Skin epidermis (tissue), 12 donors: ENCODE results near the gene B3GALT4.

ENCODE experiments used
- H3K27ac ChIP-seq, 21 experiments: fragments of 200-600 bp; sonication (generic) in 11 of 21; one replicate each; pipeline ENCODE4 v1.5.0; 2020; ENCODE audit warnings: mild to moderate bottlenecking in 3 of 21, inconsistent platforms in 2 of 21, moderate library complexity in 2 of 21
- H3K4me3 ChIP-seq, 7 experiments: fragments of 200-600 bp; sonication (generic) in 2 of 7; one replicate each; pipeline ENCODE4 v1.5.0; 2020; ENCODE audit warnings: inconsistent platforms in 2 of 7, mild to moderate bottlenecking in 2 of 7, moderate library complexity in 1 of 7

B3GALT4 gene

GRCh38 chr6:33288141-33288920 is 11.4 kb downstream of the B3GALT4 start:
- peak overlapping the region in 20 of 21 experiments; percentile 47 to 91 (median 81) for H3K27ac ChIP-seq
- H3K4me3 ChIP-seq, result peak overlapping the region; percentile 64 to 93 (median 78)

GRCh38 chr6:33288921-33289783 is 12.2 kb downstream of the B3GALT4 start, which contains the start of the genes PFDN6 and WDR46:
Gene PFDN6 (plus strand): TSS chr6:33289601. CDS start chr6:33289857, 256 bp downstream.
Gene WDR46 (minus strand): TSS chr6:33289239. CDS start chr6:33289170, 69 bp downstream.
- Histone ChIP-seq H3K27ac (peak within 1 kb of the TSS in 20 of 21 experiments; percentile 47 to 91 (median 81)), H3K4me3 (peak within 1 kb of the TSS; percentile 64 to 93 (median 78))

GRCh38 chr6:33289784-33290315 is 12.9 kb downstream of the B3GALT4 start:
- Histone ChIP-seq H3K27ac (peak overlapping the region in 20 of 21 experiments; percentile 47 to 91 (median 81)), H3K4me3 (peak overlapping the region; percentile 64 to 93 (median 78))

GRCh38 chr6:33290459-33290858 is 13.5 kb downstream of the B3GALT4 start:
- Histone ChIP-seq H3K27ac (peak overlapping the region in 4 of 21 experiments; percentile 6 to 85 (median 50)), H3K4me3 (peak overlapping the region in 4 of 7 experiments; percentile 64 to 84 (median 74))

GRCh38 chr6:33292996-33293682 is 16.2 kb downstream of the B3GALT4 start:
- H3K4me3 ChIP-seq, result no peak overlapping the region
- no peak overlapping the region for H3K27ac ChIP-seq

- H3K27ac ChIP-seq, result no peak overlapping the region
- no peak overlapping the region for H3K4me3 ChIP-seq
Observed at GRCh38 chr6:33294086-33294823, 17.3 kb downstream of the B3GALT4 start.

GRCh38 chr6:33295621-33296369 is 18.9 kb downstream of the B3GALT4 start:
- Histone ChIP-seq H3K27ac (peak overlapping the region in 5 of 21 experiments; percentile 0 to 98 (median 30)), H3K4me3 (no peak overlapping the region)

- peak overlapping the region in 20 of 21 experiments; percentile 86 to 100 (median 97) for H3K27ac ChIP-seq
- peak overlapping the region; percentile 42 to 82 (median 76) for H3K4me3 ChIP-seq
Observed at GRCh38 chr6:33296797-33297405, 20.0 kb downstream of the B3GALT4 start.

GRCh38 chr6:33297406-33297955 is 20.6 kb downstream of the B3GALT4 start:
- peak overlapping the region; percentile 42 to 82 (median 76) for H3K4me3 ChIP-seq
- H3K27ac ChIP-seq, result peak overlapping the region in 20 of 21 experiments; percentile 86 to 100 (median 97)

- Histone ChIP-seq H3K27ac (peak overlapping the region; percentile 74 to 100 (median 97)), H3K4me3 (peak overlapping the region; percentile 42 to 82 (median 76))
Observed at GRCh38 chr6:33297956-33298772, 21.2 kb downstream of the B3GALT4 start.

GRCh38 chr6:33298773-33299236 is 21.9 kb downstream of the B3GALT4 start, which contains the start of gene RGL2:
Gene RGL2 (minus strand): TSS chr6:33298942. CDS start chr6:33298610, 332 bp downstream.
- peak within 1 kb of the TSS; percentile 74 to 100 (median 97) for H3K27ac ChIP-seq
- peak within 1 kb of the TSS; percentile 42 to 82 (median 76) for H3K4me3 ChIP-seq

- H3K27ac ChIP-seq, result peak overlapping the region; percentile 74 to 100 (median 97)
- peak overlapping the region; percentile 42 to 82 (median 76) for H3K4me3 ChIP-seq
Observed at GRCh38 chr6:33299237-33299944, 22.5 kb downstream of the B3GALT4 start.

GRCh38 chr6:33301877-33302276 is 25.0 kb downstream of the B3GALT4 start:
- no peak overlapping the region for H3K4me3 ChIP-seq
- no peak overlapping the region for H3K27ac ChIP-seq

- Histone ChIP-seq H3K27ac (peak overlapping the region in 2 of 21 experiments; percentile 11 to 14), H3K4me3 (no peak overlapping the region)
Observed at GRCh38 chr6:33304216-33304615, 27.3 kb downstream of the B3GALT4 start.

- Histone ChIP-seq H3K4me3 (no peak overlapping the region), H3K27ac (peak overlapping the region in 2 of 21 experiments; percentile 11 to 14)
Observed at GRCh38 chr6:33305052-33305451, 28.1 kb downstream of the B3GALT4 start.
